Lower leg skin (tissue), 4 donors: ENCODE data around the gene ANKRD35. TPM values are rescaled to one million over a fixed set of nuclear protein-coding genes. Genes with fewer than 3 reads are reported as not detected.
"Not testable (repeated sequence)": the region's sequence is repeated elsewhere in the genome, so short reads cannot be mapped to it uniquely, and the experiment has no call there.

Experiments used
- DNase-seq, 2 donors: peaks; one replicate each; pipeline ENCODE4 v3.0.0-alpha.2; 2019; ENCODE audit warnings: low spot score in 2 of 2
- H3K4me3 ChIP-seq: fragments of 200-600 bp; sonication (generic); 2 replicates; pipeline ENCODE4 v1.5.1; 2017; ENCODE audit warnings: mild to moderate bottlenecking, low read depth; ENCODE audit not compliant: poor library complexity, severe bottlenecking
- POLR2A ChIP-seq, 2 donors: fragments of 450-650 bp; IDR thresholded peaks; one replicate each; pipeline ENCODE4 v1.6.1; 2016 to 2017; ENCODE audit warnings: antibody characterized with exemption in 2 of 2, mild to moderate bottlenecking in 1 of 2, moderate library complexity in 1 of 2
- WGBS, 2 donors: methylation state at CpG; one replicate each; pipeline ENCODE4 v1.1.5; 2018; 5-methylcytosine and 5-hydroxymethylcytosine counted together
- intact Hi-C: fragments of 100-400 bp; cut with DNase I; formaldehyde crosslinking; loops from one replicate; pipeline ENCODE4 v1.15.0; 2023; ENCODE audit warnings: low total_unique reads
- microRNA-seq, 2 donors: library from miRNA; unstranded; fragments of <30 nt; microRNA quantifications; one replicate each; pipeline ENCODE4, GENCODE V29; 2016; ENCODE audit warnings: borderline replicate concordance in 2 of 2, borderline number of aligned reads in 1 of 2
- total RNA-seq, 4 donors: library from RNA; depleted of rRNA; stranded (reverse); fragments of >200 nt; gene quantifications; one replicate each; pipeline ENCODE4 v1.1.0, GENCODE V29; 2016
- TF ChIP-seq, protein P1 (sequence below), 3 donors: fragments of 450-650 bp; IDR thresholded peaks; one replicate each; pipeline ENCODE4 v1.5.1; 2016; ENCODE audit warnings: antibody characterized with exemption in 3 of 3, mild to moderate bottlenecking in 3 of 3, moderate library complexity in 2 of 3

Gene ANKRD35
- total RNA-seq, 4 donors from 2014 or later = 32.2 to 68.6 (median 48.4) TPM

DNA sequence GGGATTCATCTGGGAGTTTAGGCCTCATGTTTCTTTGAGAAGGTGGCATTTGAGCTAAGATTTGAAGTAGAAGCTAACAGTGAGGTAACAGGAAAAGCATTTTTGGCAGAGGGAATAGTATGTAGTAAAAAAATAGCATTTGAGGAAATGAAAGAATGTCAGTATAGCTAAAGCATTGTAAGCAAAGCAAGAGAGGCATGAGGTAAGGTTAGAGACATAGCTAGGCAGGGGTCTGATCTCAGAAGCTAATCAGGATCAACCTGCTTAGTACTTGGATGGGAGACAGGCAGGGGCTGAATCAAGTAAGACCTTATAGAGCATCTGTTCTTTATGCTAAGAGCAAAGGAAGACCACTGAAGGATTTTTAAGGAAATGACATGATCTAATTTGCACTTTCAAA is 57.7 kb downstream of the ANKRD35 start:
- DNase-seq = no peak
- intact Hi-C loops = no loop called here
- TF ChIP-seq POLR2A (IDR thresholded peaks at IDR 0.05) = no peak
- TF ChIP-seq, protein P1, sequence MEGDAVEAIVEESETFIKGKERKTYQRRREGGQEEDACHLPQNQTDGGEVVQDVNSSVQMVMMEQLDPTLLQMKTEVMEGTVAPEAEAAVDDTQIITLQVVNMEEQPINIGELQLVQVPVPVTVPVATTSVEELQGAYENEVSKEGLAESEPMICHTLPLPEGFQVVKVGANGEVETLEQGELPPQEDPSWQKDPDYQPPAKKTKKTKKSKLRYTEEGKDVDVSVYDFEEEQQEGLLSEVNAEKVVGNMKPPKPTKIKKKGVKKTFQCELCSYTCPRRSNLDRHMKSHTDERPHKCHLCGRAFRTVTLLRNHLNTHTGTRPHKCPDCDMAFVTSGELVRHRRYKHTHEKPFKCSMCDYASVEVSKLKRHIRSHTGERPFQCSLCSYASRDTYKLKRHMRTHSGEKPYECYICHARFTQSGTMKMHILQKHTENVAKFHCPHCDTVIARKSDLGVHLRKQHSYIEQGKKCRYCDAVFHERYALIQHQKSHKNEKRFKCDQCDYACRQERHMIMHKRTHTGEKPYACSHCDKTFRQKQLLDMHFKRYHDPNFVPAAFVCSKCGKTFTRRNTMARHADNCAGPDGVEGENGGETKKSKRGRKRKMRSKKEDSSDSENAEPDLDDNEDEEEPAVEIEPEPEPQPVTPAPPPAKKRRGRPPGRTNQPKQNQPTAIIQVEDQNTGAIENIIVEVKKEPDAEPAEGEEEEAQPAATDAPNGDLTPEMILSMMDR (IDR thresholded peaks at IDR 0.05) = no peak
- no peak overlapping the region for H3K4me3 ChIP-seq

DNA sequence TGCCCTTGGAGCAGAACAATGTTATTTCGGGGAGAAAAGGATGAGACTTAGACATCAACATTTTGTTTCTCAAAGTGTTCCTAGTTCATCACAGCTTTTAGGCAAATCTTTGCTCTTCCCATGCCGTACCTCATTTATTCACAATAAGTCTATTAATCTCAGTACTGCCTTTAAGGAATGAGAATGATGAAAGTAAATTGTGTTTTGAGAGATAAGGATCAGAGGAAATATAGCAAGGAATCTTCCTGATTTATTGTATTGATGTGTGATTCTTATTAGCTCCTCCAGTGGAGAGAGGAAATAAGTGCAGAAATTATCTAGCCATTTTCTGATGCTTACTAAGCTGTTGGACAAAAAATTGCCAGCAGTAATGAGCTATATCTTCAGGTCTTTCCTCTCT is 59.6 kb downstream of the ANKRD35 start:
- intact Hi-C loops = no loop called here
- no peak for DNase-seq
- H3K4me3 ChIP-seq = no peak overlapping the region
- 90 to 97% methylated on average over 2 of the region's 2 CpGs for WGBS, 2 donors
- TF ChIP-seq POLR2A (IDR thresholded peaks at IDR 0.05) = no peak
- TF ChIP-seq, protein P1 (IDR thresholded peaks at IDR 0.05) = no peak

DNA sequence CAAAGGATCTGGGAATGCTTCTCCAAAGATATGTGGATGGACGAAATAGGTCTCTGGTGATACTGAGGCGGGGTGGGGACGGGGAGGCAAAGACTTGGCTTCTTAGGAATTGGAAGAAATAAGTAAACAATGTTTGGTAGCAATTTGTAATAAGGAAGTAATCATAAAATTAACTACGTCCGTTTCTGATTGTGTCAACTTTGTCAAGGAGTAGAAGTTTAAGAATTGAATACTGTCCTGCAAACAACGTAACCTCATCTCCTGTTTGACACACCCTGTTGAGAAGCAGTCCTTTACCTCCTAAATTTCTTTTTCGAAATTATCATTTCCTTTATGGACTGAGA is 61.2 kb downstream of the ANKRD35 start:
- TF ChIP-seq POLR2A (IDR thresholded peaks at IDR 0.05) = no peak
- TF ChIP-seq, protein P1 (IDR thresholded peaks at IDR 0.05) = no peak
- intact Hi-C loops = no loop called here
- no peak for DNase-seq
- H3K4me3 ChIP-seq = peak overlapping the region; percentile 73
- WGBS, 2 donors = 0% methylated on average over 7 of the region's 7 CpGs

DNA sequence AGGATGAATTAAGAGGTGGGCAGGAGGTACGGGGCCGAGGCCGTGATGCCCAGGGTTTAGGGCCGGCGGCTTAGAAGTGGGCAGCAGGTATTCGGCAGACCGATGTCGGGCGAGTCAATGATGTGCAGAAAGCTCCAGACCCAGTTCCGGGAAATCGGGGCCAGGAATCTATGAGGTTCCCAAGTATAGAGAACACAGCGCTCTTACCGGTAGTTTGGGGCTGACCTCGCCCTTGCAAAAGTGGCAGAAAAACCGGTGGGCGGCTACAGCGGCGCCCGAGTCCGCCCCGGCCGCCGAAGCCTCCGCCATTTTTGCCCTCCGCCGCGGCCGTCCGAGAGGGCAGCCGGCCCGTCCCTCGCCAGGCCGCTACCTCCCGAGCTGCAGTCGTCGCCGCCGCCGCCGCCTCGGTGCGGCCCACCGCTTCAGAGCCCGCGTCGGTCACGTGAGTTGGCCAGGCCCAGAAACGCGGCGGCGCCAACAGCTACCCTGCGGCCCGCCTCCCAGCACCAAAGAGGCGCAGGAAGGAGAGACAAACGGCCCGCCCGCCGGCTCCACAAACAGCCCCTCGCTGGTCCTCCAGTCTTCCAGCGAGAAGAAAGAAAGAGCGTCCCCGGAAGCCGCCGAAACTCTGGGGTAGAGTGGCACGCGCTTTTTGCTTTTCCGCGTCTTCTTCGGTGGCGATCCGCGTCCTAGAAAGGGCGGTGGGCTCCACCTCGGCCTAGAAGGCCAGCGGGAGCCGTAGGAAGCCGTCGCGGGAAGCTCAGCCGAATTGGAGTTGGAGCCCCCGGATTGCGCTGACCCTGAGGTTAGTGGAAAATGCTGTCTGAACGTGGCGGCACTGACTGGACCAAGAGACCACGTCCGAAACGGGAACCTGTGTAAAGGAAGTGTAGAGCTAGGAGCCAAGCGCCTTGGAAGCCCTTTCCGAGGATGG is 61.8 kb downstream of the ANKRD35 start, which contains the start of the genes POLR3C and RNF115:
TSS of gene POLR3C (plus strand) at position 636 of the 934 bp plus-strand sequence. CDS start 1,577 bp downstream, outside the sequence.
TSS of gene RNF115 (minus strand) at position 531 of the 934 bp plus-strand sequence. CDS start at position 309, 222 bp downstream.
- peak in 1 of 2 donors; percentile 54 for TF ChIP-seq POLR2A (IDR thresholded peaks at IDR 0.05)
- TF ChIP-seq, protein P1 (IDR thresholded peaks at IDR 0.05) = no peak
- peak; percentile 88 to 98 for DNase-seq
- intact Hi-C loops = no loop called here
- H3K4me3 ChIP-seq = peak within 1 kb of the TSS; percentile 73
- WGBS, 2 donors = 0% methylated on average over 65 to 87 of the region's 89 CpGs

DNA sequence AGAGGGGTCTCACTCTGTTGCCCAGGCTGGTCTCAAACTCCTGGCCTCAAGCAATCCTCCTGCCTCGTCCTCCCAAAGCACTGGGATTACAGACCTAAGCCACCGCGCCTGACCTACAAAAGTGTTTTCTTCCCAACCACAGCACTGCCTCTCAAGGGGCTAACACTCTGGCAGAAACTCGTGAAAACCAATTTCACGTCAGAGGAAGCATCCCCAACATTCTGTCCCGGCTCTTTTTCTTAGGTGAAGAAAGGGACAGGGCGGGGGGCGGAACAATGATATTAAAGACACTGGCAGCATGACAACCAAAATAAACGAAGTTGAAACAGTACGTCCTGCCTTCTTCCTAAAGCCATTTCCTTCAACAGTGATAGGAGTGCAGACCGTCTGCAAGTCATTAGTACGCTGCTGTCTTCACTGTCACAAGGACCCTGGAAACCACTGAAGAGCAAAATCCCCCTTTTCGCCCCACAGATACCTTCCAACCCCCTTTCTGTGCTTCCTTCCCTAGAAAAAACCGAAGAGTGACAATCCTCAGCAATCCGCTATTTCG is 62.8 kb downstream of the ANKRD35 start:
- DNase-seq, H3K4me3 ChIP-seq, intact Hi-C loops: not testable (repeated sequence)
- no CpG with 5 or more reads among the region's 16 CpGs for WGBS, 2 donors

DNA sequence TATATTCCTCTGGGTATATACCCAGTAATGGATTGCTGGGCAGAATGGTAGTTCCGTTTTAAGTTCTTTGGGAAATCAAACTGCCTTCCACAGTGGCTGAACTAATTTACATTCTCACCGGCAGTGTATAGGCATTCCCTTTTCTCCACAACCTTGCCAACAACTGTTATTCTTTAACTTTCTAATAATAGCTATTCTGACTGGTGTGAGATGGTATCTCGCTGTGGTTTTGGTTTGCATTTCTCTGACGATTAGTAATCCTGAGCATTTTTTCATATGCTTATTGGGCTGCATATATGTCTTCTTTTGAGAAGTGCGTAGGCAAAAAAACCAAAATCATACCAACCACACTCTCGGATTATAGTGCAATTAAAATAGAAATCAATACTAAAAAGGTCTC is 67.6 kb downstream of the ANKRD35 start:
- H3K4me3 ChIP-seq, DNase-seq: not testable (repeated sequence)
- WGBS, 2 donors = 47 to 69% methylated on average over 2 of the region's 6 CpGs

More for the DNA sequence above, 67.6 kb downstream of the ANKRD35 start:
- intact Hi-C loops = not testable (repeated sequence)

Small RNA genes lying within 50 kb of the gene (microRNA-seq; reads per million reads assigned to microRNA genes)
- 0.57 to 0.68 reads per million in 2 donors for gene MIR6736

Other genes starting within 250 kb of the ANKRD35 start
- 1 to 10 TPM in 3 of 4 donors, not detected in 1; 1.8 to 6.8 (median 3.1) TPM for gene PDZK1, start 178.5 kb downstream of the ANKRD35 start, total RNA-seq
- under 1 TPM in 2 of 4 donors, not detected in 2; 0.38 to 0.63 TPM for gene CD160, start 166.4 kb downstream of the ANKRD35 start, total RNA-seq
- gene RNF115, start 61.8 kb downstream of the ANKRD35 start, total RNA-seq = 10 to 100 TPM in 2 of 4 donors, 1 to 10 TPM in 2; 7.0 to 12.8 (median 9.3) TPM
- gene POLR3C, start 61.7 kb downstream of the ANKRD35 start, total RNA-seq = 10 to 100 TPM; 25.1 to 31.3 (median 27.0) TPM
- 1 to 10 TPM in 3 of 4 donors, under 1 TPM in 1; 0.25 to 5.0 (median 2.5) TPM for gene NUDT17, start 40.2 kb downstream of the ANKRD35 start, total RNA-seq
- gene PIAS3, start 26.8 kb downstream of the ANKRD35 start, total RNA-seq = 10 to 100 TPM; 22.8 to 47.7 (median 33.0) TPM
- gene ITGA10, start 24.2 kb upstream of the ANKRD35 start, total RNA-seq = 1 to 10 TPM; 1.8 to 3.6 (median 2.6) TPM
- gene PEX11B, start 32.9 kb upstream of the ANKRD35 start, total RNA-seq = 10 to 100 TPM; 27.0 to 47.1 (median 30.2) TPM
- 100 to 1,000 TPM; 120 to 176 (median 149) TPM for gene RBM8A, start 41.6 kb upstream of the ANKRD35 start, total RNA-seq
- 10 to 100 TPM in 1 of 4 donors, 1 to 10 TPM in 3; 4.6 to 14.2 (median 7.7) TPM for gene LIX1L, start 72.2 kb upstream of the ANKRD35 start, total RNA-seq
- gene ANKRD34A, start 78.7 kb upstream of the ANKRD35 start, total RNA-seq = 1 to 10 TPM in 1 of 4 donors, under 1 TPM in 3; 0.12 to 1.3 (median 0.39) TPM
- 10 to 100 TPM; 10.6 to 15.3 (median 14.2) TPM for gene POLR3GL, start 78.8 kb upstream of the ANKRD35 start, total RNA-seq
- gene TXNIP, start 110.7 kb upstream of the ANKRD35 start, total RNA-seq = 1,000 to 10,000 TPM; 2,445 to 6,877 (median 3,895) TPM
- gene HJV, start 135.9 kb upstream of the ANKRD35 start, total RNA-seq = not detected